Right renal cortex interstitium (tissue), 3 donors: ENCODE data around the gene WDR49. TPM values are rescaled to one million over a fixed set of nuclear protein-coding genes. Genes with fewer than 3 reads are reported as not detected.
"Not testable (repeated sequence)": the region's sequence is repeated elsewhere in the genome, so short reads cannot be mapped to it uniquely, and the experiment has no call there.

Experiments
- DNase-seq, 3 donors: peaks; one replicate each; pipeline ENCODE4 v3.0.0-alpha.2; 2013; ENCODE audit warnings: low read depth in 3 of 3, low spot score in 2 of 3
- polyA plus RNA-seq, 3 donors: library from polyadenylated mRNA; unstranded; fragments of 120-200 nt; gene quantifications; one replicate each; pipeline ENCODE4 v1.2.1, GENCODE V29; 2013; ENCODE audit not compliant: insufficient read length in 3 of 3

Gene WDR49
- polyA plus RNA-seq, 3 donors, result 2.3 to 2.8 (median 2.6) TPM

- DNase-seq, result no peak
Observed at GRCh38 chr3:167626490-167626889, 27.3 kb downstream of the WDR49 start.

GRCh38 chr3:167615030-167615429 lies 38.7 kb downstream of the WDR49 start:
- no peak for DNase-seq

GRCh38 chr3:167614196-167614595 lies 39.5 kb downstream of the WDR49 start:
- not testable (repeated sequence) for DNase-seq

- no peak for DNase-seq
Observed at GRCh38 chr3:167611718-167612117, 42.0 kb downstream of the WDR49 start.

GRCh38 chr3:167609156-167609555 lies 44.6 kb downstream of the WDR49 start:
- no peak for DNase-seq

GRCh38 chr3:167606836-167607235 lies 46.9 kb downstream of the WDR49 start:
- DNase-seq, result no peak

- no peak for DNase-seq
Observed at GRCh38 chr3:167605871-167606270, 47.9 kb downstream of the WDR49 start.

- DNase-seq, result no peak
Observed at GRCh38 chr3:167602041-167602440, 51.7 kb downstream of the WDR49 start.

- no peak for DNase-seq
Observed at GRCh38 chr3:167587651-167588050, 66.1 kb downstream of the WDR49 start.

- DNase-seq, result no peak
Observed at GRCh38 chr3:167575000-167575600, 78.6 kb downstream of the WDR49 start.

GRCh38 chr3:167572991-167573390 lies 80.8 kb downstream of the WDR49 start:
- no peak for DNase-seq

- no peak for DNase-seq
Observed at GRCh38 chr3:167568634-167569033, 85.1 kb downstream of the WDR49 start.

- no peak for DNase-seq
Observed at GRCh38 chr3:167565489-167565888, 88.3 kb downstream of the WDR49 start.

GRCh38 chr3:167564612-167565011 lies 89.1 kb downstream of the WDR49 start:
- no peak for DNase-seq

GRCh38 chr3:167559924-167560323 lies 93.8 kb downstream of the WDR49 start:
- no peak for DNase-seq

- DNase-seq, result no peak
Observed at GRCh38 chr3:167554898-167555297, 98.8 kb downstream of the WDR49 start.

GRCh38 chr3:167538081-167538480 lies 115.7 kb downstream of the WDR49 start:
- no peak for DNase-seq

GRCh38 chr3:167521006-167521355 lies 132.8 kb downstream of the WDR49 start:
- no peak for DNase-seq

GRCh38 chr3:167520266-167521005 lies 133.3 kb downstream of the WDR49 start:
- no peak for DNase-seq

GRCh38 chr3:167507954-167508353 lies 145.8 kb downstream of the WDR49 start:
- no peak for DNase-seq

GRCh38 chr3:167502401-167502800 lies 151.3 kb downstream of the WDR49 start:
- no peak for DNase-seq

- no peak for DNase-seq
Observed at GRCh38 chr3:167501941-167502340, 151.8 kb downstream of the WDR49 start.

- DNase-seq, result no peak
Observed at GRCh38 chr3:167497903-167498302, 155.8 kb downstream of the WDR49 start.
